Measurements from ENCODE around the gene ZMYND11.

Gene ZMYND11

GRCh38 chr10:278707-279106 is 143.5 kb downstream of the ZMYND11 start:
- H3K4me3 ChIP-seq (ENCODE audit: low read depth, low read length) = no peak overlapping the region
- no peak for DNase-seq (ENCODE audit: low read depth)
- no peak for TF ChIP-seq CTCF (IDR thresholded peaks at IDR 0.05; ENCODE audit: control insufficient read depth, extremely low read depth, insufficient read depth)

GRCh38 chr10:279232-279631 is 144.0 kb downstream of the ZMYND11 start:
- no peak overlapping the region for H3K4me3 ChIP-seq (ENCODE audit: low read depth, low read length)
- DNase-seq (ENCODE audit: low read depth) = no peak
- no peak for TF ChIP-seq CTCF (IDR thresholded peaks at IDR 0.05; ENCODE audit: control insufficient read depth, extremely low read depth, insufficient read depth)

- no peak overlapping the region for H3K4me3 ChIP-seq (ENCODE audit: low read depth, low read length)
- no peak for TF ChIP-seq CTCF (IDR thresholded peaks at IDR 0.05; ENCODE audit: control insufficient read depth, extremely low read depth, insufficient read depth)
- no peak for DNase-seq (ENCODE audit: low read depth)
Measured at GRCh38 chr10:279655-280054, 144.4 kb downstream of the ZMYND11 start.

DNA sequence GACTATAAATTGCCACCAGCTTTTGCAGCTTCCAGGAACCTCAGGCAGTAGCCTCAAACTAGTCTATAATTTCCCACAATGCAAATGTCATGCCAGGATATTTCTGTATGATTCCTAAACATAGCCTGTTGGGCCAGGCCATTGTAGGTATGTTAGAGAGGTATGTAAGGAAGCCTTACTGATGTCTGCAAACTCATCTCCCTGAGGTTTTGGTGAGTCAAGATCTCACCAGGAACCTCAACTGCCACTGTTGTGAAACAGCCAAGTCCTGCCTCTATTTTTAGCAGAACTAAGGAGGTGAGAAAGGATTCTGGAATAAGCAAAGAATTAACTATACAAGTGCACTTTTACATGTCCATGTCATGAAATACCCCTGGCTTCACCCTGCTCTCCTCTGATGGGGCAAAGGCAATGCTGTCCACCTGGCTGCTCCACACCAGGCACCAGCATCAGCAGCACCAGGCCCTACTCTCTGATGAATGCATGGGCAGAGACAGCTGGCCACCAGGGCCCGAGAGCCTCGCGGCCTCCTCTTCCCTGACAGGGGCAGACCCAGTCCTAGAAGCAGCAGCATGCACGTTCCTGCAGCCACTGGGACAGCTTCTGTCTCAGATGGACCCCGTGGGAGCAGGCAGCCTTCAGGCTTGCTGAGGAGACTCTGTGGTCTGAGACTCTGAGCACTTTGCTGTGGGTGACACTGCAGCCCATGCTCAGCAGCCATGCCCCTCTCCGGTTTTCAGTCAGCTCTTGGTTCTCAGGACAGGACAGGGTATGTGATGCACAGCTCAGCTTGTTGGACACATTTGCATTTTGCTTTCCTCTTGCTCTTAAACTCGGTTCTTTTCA is 147.3 kb downstream of the ZMYND11 start:
- H3K4me3 ChIP-seq (ENCODE audit: low read depth, low read length) = no peak overlapping the region
- no peak for DNase-seq (ENCODE audit: low read depth)
- TF ChIP-seq CTCF (IDR thresholded peaks at IDR 0.05; ENCODE audit: control insufficient read depth, extremely low read depth, insufficient read depth) = no peak

DNA sequence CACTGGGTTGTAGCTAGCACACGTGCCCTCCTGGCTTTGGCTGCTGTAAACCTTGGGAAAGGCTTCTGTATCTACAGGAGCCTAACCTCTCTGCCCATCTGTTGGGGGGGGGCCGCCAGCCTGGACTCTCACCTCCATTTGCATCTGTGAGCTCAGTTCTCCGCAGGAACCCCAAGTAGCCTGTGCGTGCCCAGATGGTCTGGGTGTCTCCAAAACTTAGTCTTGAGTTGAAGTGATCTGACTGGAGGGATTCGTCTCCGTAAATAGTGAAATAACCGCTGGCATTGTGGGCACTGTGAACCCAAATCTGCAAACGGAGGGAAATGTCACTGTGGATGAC is 147.9 kb downstream of the ZMYND11 start:
- no peak overlapping the region for H3K4me3 ChIP-seq (ENCODE audit: low read depth, low read length)
- DNase-seq (ENCODE audit: low read depth) = no peak
- no peak for TF ChIP-seq CTCF (IDR thresholded peaks at IDR 0.05; ENCODE audit: control insufficient read depth, extremely low read depth, insufficient read depth)

DNA sequence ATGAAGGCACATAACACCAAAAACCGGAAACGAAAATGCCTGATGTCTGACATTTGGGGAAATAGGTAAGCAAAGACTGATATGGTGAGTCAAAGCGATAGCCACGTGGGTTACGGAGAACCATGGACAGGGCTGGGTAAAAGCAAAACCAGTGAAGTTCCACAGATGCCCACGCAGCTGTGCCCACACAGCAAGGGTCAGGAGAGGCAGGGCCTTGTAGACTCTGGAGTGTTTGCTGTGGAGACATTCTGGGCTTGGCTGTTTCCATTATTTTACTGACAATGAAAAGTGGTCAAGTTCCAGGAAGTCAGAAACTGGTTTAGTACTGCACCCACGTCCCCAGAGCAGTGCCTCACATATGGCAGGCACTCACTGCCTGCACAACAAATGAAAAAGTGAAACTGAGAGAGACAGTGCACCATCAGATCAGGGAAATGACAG is 148.7 kb downstream of the ZMYND11 start:
- no peak overlapping the region for H3K4me3 ChIP-seq (ENCODE audit: low read depth, low read length)
- no peak for TF ChIP-seq CTCF (IDR thresholded peaks at IDR 0.05; ENCODE audit: control insufficient read depth, extremely low read depth, insufficient read depth)
- no peak for DNase-seq (ENCODE audit: low read depth)

DNA sequence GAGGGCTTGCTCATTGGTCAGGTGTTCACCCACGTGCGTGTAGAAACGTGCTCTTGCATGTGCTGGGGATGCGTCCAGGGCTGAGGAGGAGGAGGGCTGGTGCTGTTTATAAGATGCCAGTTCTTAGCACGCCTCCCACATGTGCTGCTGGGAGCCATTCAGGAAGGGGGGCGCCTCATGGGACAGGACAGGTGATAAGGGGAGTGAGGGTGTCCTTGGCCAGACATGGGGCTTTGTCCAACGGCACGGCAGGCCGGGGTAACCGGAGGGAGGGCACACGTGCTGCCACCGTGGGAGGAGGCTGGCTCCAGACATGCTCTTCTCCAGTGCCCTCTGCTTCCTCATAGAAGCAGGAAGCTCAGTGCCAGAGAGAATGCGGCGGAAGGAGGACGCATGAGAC is 150.0 kb downstream of the ZMYND11 start:
- no peak overlapping the region for H3K4me3 ChIP-seq (ENCODE audit: low read depth, low read length)
- no peak for DNase-seq (ENCODE audit: low read depth)
- TF ChIP-seq CTCF (IDR thresholded peaks at IDR 0.05; ENCODE audit: control insufficient read depth, extremely low read depth, insufficient read depth) = no peak
